Measurements from ENCODE around the gene PHKG2. TPM values are rescaled to one million over a fixed set of nuclear protein-coding genes. Genes with fewer than 3 reads are reported as not detected.

PHKG2 gene
- total RNA-seq, 1 experiment from 2014 or later: 30.9 TPM

- intact Hi-C loops (cut with micrococcal nuclease): no loop called here
- no peaks in the 10 kb centered on the region for H3K36me3 ChIP-seq (ENCODE audit: low read depth, low read length)
- no peak overlapping the region for H3K27ac ChIP-seq (ENCODE audit: low read length)
- H3K27me3 ChIP-seq (ENCODE audit: low read length): no peaks in the 10 kb centered on the region
- no peak overlapping the region for H3K9ac ChIP-seq (ENCODE audit: low read length)
- peaks cover 8% of the 10 kb centered on the region for H3K4me1 ChIP-seq (ENCODE audit: insufficient read depth, low read length)
- no peaks in the 10 kb centered on the region for H3K9me2 ChIP-seq (replicated peaks; ENCODE audit: low read length)
- CTCF ChIA-PET: no interaction called here
- POLR2A ChIA-PET (ENCODE audit: unreplicated experiment): no interaction called here
- no peaks in the 10 kb centered on the region for H3F3A ChIP-seq (ENCODE audit: low read length, unreplicated experiment)
- TF ChIP-seq EZH2 (IDR thresholded peaks at IDR 0.05; ENCODE audit: low read length, unreplicated experiment) (no peak), EZH2phosphoT487 (IDR thresholded peaks at IDR 0.05; ENCODE audit: borderline replicate concordance, low read length) (no peak), CTCF (conservative IDR thresholded peaks at IDR 0.05; ENCODE audit: low read depth, low read length) (no peak)
- no peak overlapping the region for H3K4me3 ChIP-seq (ENCODE audit: low read length)
- ATAC-seq (no peak), DNase-seq (no peak)
- H2AFZ ChIP-seq (ENCODE audit: low read length): no peak overlapping the region
- H3K9me3 ChIP-seq (ENCODE audit: low read length): no peaks in the 10 kb centered on the region
- H3K79me2 ChIP-seq (ENCODE audit: low read length): peaks cover 10% of the 10 kb centered on the region
- no peaks in the 10 kb centered on the region for H4K20me1 ChIP-seq (ENCODE audit: low read length)
- no TSS peak for BruUV-seq (replicated peaks)
- no peak overlapping the region for H3K4me2 ChIP-seq (ENCODE audit: low read length)
These were observed 9.1 kb downstream of the PHKG2 start for GRCh38 chr16:30757316-30757715.

GRCh38 chr16:30758988-30759491, 10.8 kb downstream of the PHKG2 start:
- Histone ChIP-seq H2AFZ (ENCODE audit: low read length) (no peak overlapping the region), H3F3A (ENCODE audit: low read length, unreplicated experiment) (no peaks in the 10 kb centered on the region), H3K9me3 (ENCODE audit: low read length) (no peaks in the 10 kb centered on the region), H4K20me1 (ENCODE audit: low read length) (peaks cover 4% of the 10 kb centered on the region; the same call in 1 of the 2 replicates), H3K9me2 (replicated peaks; ENCODE audit: low read length) (no peaks in the 10 kb centered on the region), H3K79me2 (ENCODE audit: low read length) (peaks cover 27% of the 10 kb centered on the region), H3K4me2 (ENCODE audit: low read length) (no peak overlapping the region), H3K4me1 (ENCODE audit: insufficient read depth, low read length) (peaks cover 20% of the 10 kb centered on the region), H3K36me3 (ENCODE audit: low read depth, low read length) (peaks cover 2% of the 10 kb centered on the region; the same call in 1 of the 2 replicates), H3K27ac (ENCODE audit: low read length) (no peak overlapping the region), H3K27me3 (ENCODE audit: low read length) (no peaks in the 10 kb centered on the region), H3K4me3 (ENCODE audit: low read length) (no peak overlapping the region), H3K9ac (ENCODE audit: low read length) (no peak overlapping the region)
- ATAC-seq: no peak
- POLR2A ChIA-PET (ENCODE audit: unreplicated experiment): no interaction called here
- DNase-seq: no peak
- intact Hi-C loops (cut with micrococcal nuclease): no loop called here
- CTCF ChIA-PET: no interaction called here
- no TSS peak for BruUV-seq (replicated peaks)
- TF ChIP-seq CTCF (conservative IDR thresholded peaks at IDR 0.05; ENCODE audit: low read depth, low read length) (no peak), EZH2phosphoT487 (IDR thresholded peaks at IDR 0.05; ENCODE audit: borderline replicate concordance, low read length) (no peak), EZH2 (IDR thresholded peaks at IDR 0.05; ENCODE audit: low read length, unreplicated experiment) (no peak)

- ChIA-PET CTCF (interaction anchor here (0.6 kb wide), 1 partner anchor 234 kb away, joined by 13 read pairs; no protein-coding TSS in a partner anchor), POLR2A (ENCODE audit: unreplicated experiment) (no interaction called here)
- H3K27ac ChIP-seq (ENCODE audit: low read length): no peak overlapping the region
- H3K4me1 ChIP-seq (ENCODE audit: insufficient read depth, low read length): peaks cover 20% of the 10 kb centered on the region
- peak overlapping the region; percentile 82; the same call in 1 of the 2 replicates for H3K4me3 ChIP-seq (ENCODE audit: low read length)
- peaks cover 33% of the 10 kb centered on the region for H3K79me2 ChIP-seq (ENCODE audit: low read length)
- no peaks in the 10 kb centered on the region for H3K27me3 ChIP-seq (ENCODE audit: low read length)
- no TSS peak for BruUV-seq (replicated peaks)
- no peak for TF ChIP-seq EZH2 (IDR thresholded peaks at IDR 0.05; ENCODE audit: low read length, unreplicated experiment)
- TF ChIP-seq EZH2phosphoT487 (IDR thresholded peaks at IDR 0.05; ENCODE audit: borderline replicate concordance, low read length): no peak
- TF ChIP-seq CTCF (conservative IDR thresholded peaks at IDR 0.05; ENCODE audit: low read depth, low read length): no peak
- DNase-seq: no peak
- H3K9me2 ChIP-seq (replicated peaks; ENCODE audit: low read length): no peaks in the 10 kb centered on the region
- peak overlapping the region; percentile 93 for H3K4me2 ChIP-seq (ENCODE audit: low read length)
- no peak overlapping the region for H3K9ac ChIP-seq (ENCODE audit: low read length)
- H3F3A ChIP-seq (ENCODE audit: low read length, unreplicated experiment): no peaks in the 10 kb centered on the region
- intact Hi-C loops (cut with micrococcal nuclease): loop anchor here (5.0 kb wide), 1 partner anchor 103 kb away; the partner anchor contains the start of gene FBRS
- peaks cover 4% of the 10 kb centered on the region; the same call in 1 of the 2 replicates for H4K20me1 ChIP-seq (ENCODE audit: low read length)
- H3K9me3 ChIP-seq (ENCODE audit: low read length): no peaks in the 10 kb centered on the region
- no peak for ATAC-seq
- H2AFZ ChIP-seq (ENCODE audit: low read length): no peak overlapping the region
- H3K36me3 ChIP-seq (ENCODE audit: low read depth, low read length): peaks cover 9% of the 10 kb centered on the region; the same call in 1 of the 2 replicates
These were observed 11.9 kb downstream of the PHKG2 start for GRCh38 chr16:30760001-30760559.
